ENCODE results near the gene TAF13. TPM values are rescaled to one million over a fixed set of nuclear protein-coding genes. Genes with fewer than 3 reads are reported as not detected.

TAF13 gene
- total RNA-seq, 2 experiments from 2014 or later, result 25.9 to 26.5 TPM

DNA sequence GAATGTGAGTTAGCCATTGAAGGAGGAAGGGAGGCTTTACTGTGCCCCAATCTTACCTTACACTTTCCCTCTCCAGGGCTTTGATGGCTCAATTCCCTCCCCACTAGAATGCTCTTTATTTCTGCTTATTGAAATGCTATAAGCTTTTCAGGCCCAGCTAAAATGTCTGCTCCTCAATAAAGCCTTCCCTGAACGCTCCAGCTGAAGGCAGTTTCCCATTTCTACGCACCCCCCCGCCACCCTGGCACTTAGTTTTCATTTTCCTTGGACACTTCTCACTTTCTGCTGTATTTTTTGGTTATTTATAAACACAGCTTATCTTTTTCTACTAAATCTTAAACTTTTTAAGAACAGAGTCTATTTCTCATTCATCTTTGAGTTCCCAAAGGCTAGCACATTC lies 7.7 kb upstream of the TAF13 start:
- Histone ChIP-seq H3K4me3 (ENCODE audit: low read length) (no peak overlapping the region), H3K36me3 (ENCODE audit: insufficient read depth, low read length) (no peaks in the 10 kb centered on the region), H3K9me3 (ENCODE audit: control insufficient read depth in 1 of 2, insufficient read depth in 1 of 2, low read length in 2 of 2) (no peaks in the 10 kb centered on the region), H3K27ac (ENCODE audit: low read depth in 1 of 2, low read length in 2 of 2) (no peak overlapping the region), H3K27me3 (ENCODE audit: control insufficient read depth in 1 of 2, insufficient read depth in 2 of 2, low read length in 2 of 2) (no peaks in the 10 kb centered on the region), H3K4me1 (ENCODE audit: insufficient read depth, low read length) (no peaks in the 10 kb centered on the region)
- Mint-ChIP-seq H3K4me3 (no peak overlapping the region), H3K27me3 (no peaks in the 10 kb centered on the region), H3K9me3 (no peaks in the 10 kb centered on the region), H3K4me1 (ENCODE audit: low read depth) (no peaks in the 10 kb centered on the region), H3K27ac (no peak overlapping the region), H3K36me3 (ENCODE audit: low read depth) (no peaks in the 10 kb centered on the region)
- POLR2A ChIA-PET, result interaction anchor here (1.5 kb wide), 1 partner anchor 17 kb away, joined by 5 read pairs; no protein-coding TSS in a partner anchor
- ATAC-seq (ENCODE audit: poor library complexity), result no peak
- CTCF ChIA-PET, result no interaction called here
- TF ChIP-seq, protein P1, sequence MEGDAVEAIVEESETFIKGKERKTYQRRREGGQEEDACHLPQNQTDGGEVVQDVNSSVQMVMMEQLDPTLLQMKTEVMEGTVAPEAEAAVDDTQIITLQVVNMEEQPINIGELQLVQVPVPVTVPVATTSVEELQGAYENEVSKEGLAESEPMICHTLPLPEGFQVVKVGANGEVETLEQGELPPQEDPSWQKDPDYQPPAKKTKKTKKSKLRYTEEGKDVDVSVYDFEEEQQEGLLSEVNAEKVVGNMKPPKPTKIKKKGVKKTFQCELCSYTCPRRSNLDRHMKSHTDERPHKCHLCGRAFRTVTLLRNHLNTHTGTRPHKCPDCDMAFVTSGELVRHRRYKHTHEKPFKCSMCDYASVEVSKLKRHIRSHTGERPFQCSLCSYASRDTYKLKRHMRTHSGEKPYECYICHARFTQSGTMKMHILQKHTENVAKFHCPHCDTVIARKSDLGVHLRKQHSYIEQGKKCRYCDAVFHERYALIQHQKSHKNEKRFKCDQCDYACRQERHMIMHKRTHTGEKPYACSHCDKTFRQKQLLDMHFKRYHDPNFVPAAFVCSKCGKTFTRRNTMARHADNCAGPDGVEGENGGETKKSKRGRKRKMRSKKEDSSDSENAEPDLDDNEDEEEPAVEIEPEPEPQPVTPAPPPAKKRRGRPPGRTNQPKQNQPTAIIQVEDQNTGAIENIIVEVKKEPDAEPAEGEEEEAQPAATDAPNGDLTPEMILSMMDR (IDR thresholded peaks at IDR 0.05), result no peak
- DNase-seq, result no peak
- intact Hi-C loops (cut with DNase I, micrococcal nuclease), result no loop called here

DNA sequence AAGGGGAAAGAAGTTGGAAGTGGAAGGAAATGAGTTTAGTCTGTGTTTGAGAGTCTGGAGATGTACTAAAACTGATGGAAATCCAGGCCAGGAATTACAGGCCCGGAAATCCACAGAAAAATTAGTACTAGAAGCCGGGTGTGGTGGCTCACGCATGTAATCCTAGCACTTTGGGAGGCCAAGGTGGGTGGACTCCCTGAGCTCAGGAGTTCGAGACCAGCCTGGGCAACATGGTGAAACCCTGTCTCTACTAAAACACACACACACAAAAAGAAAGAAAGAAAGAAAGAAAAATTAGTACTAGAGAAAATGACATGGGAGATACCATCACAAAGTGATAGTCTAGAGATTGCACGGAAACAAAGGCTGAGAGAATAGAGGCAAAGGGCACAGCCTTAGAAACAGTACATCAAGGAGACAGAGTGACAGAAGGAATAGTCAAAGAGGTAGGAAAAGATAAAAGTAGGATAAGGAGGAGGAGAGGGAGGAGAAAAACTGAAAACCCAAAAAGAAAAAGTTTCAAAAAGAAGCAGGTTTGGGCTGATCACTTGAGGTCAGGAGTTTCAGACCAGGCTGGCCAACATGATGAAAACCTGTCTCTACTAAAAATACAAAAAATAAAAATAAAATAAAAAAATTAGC lies 4.8 kb upstream of the TAF13 start:
- ATAC-seq (ENCODE audit: poor library complexity) (no peak), DNase-seq (no peak)
- Mint-ChIP-seq H3K4me3 (no peak overlapping the region), H3K27ac (no peak overlapping the region), H3K27me3 (no peaks in the 10 kb centered on the region), H3K4me1 (ENCODE audit: low read depth) (peaks cover 7% of the 10 kb centered on the region), H3K9me3 (no peaks in the 10 kb centered on the region), H3K36me3 (ENCODE audit: low read depth) (peaks cover 5% of the 10 kb centered on the region)
- POLR2A ChIA-PET, result interaction anchor here (1.1 kb wide), 1 partner anchor 10 kb away, joined by 3 read pairs; the partner anchor contains the start of gene TMEM167B
- Histone ChIP-seq H3K36me3 (ENCODE audit: insufficient read depth, low read length) (no peaks in the 10 kb centered on the region), H3K9me3 (ENCODE audit: control insufficient read depth in 1 of 2, insufficient read depth in 1 of 2, low read length in 2 of 2) (no peaks in the 10 kb centered on the region), H3K27ac (ENCODE audit: low read depth in 1 of 2, low read length in 2 of 2) (no peak overlapping the region), H3K27me3 (ENCODE audit: control insufficient read depth in 1 of 2, insufficient read depth in 2 of 2, low read length in 2 of 2) (no peaks in the 10 kb centered on the region), H3K4me3 (ENCODE audit: low read length) (no peak overlapping the region), H3K4me1 (ENCODE audit: insufficient read depth, low read length) (peaks cover 9% of the 10 kb centered on the region)
- intact Hi-C loops (cut with DNase I, micrococcal nuclease), result no loop called here
- TF ChIP-seq, protein P1 (IDR thresholded peaks at IDR 0.05), result no peak
- CTCF ChIA-PET, result no interaction called here

DNA sequence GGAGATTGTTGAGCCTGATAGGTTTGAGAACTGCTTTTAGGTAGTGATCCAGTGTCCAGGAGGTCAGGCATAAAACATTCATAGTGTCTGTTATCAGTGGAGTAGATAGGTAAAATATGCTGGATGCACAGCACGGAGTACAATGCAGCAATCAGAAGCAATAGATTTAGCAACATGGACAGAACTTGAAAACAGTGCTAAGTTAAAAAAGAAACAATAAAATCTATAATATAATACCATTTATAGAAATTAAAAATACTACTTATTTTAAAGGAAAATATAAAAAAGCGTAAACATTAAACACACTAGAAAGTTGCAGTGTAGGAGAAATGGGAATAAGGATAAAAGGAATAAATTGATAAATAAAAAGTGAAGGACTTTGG lies 3.4 kb upstream of the TAF13 start:
- DNase-seq (no peak), ATAC-seq (ENCODE audit: poor library complexity) (no peak)
- TF ChIP-seq, protein P1 (IDR thresholded peaks at IDR 0.05), result no peak
- Mint-ChIP-seq H3K36me3 (ENCODE audit: low read depth) (peaks cover 16% of the 10 kb centered on the region), H3K4me1 (ENCODE audit: low read depth) (peaks cover 14% of the 10 kb centered on the region), H3K4me3 (no peak overlapping the region), H3K27me3 (no peaks in the 10 kb centered on the region), H3K27ac (no peak overlapping the region), H3K9me3 (no peaks in the 10 kb centered on the region)
- Histone ChIP-seq H3K27ac (ENCODE audit: low read depth in 1 of 2, low read length in 2 of 2) (no peak overlapping the region), H3K9me3 (ENCODE audit: control insufficient read depth in 1 of 2, insufficient read depth in 1 of 2, low read length in 2 of 2) (no peaks in the 10 kb centered on the region), H3K36me3 (ENCODE audit: insufficient read depth, low read length) (no peaks in the 10 kb centered on the region), H3K4me1 (ENCODE audit: insufficient read depth, low read length) (peaks cover 12% of the 10 kb centered on the region), H3K4me3 (ENCODE audit: low read length) (no peak overlapping the region), H3K27me3 (ENCODE audit: control insufficient read depth in 1 of 2, insufficient read depth in 2 of 2, low read length in 2 of 2) (no peaks in the 10 kb centered on the region)
- intact Hi-C loops (cut with DNase I, micrococcal nuclease), result no loop called here
- CTCF ChIA-PET, result no interaction called here
- POLR2A ChIA-PET, result no interaction called here
